Activated CD4-positive, alpha-beta T cell treated with anti-CD3 and anti-CD28 coated beads, Interleukin-2, amount 10 ng/mL, durations not matched to agents 24 days and 14 days (primary cell): Measurements from ENCODE around the gene ATP5MC3. TPM values are rescaled to one million over a fixed set of nuclear protein-coding genes. Genes with fewer than 3 reads are reported as not detected.
"Not testable (repeated sequence)": the region's sequence is repeated elsewhere in the genome, so short reads cannot be mapped to it uniquely, and the experiment has no call there.

Experiments used
- DNase-seq: peaks from one replicate; pipeline ENCODE4 v3.0.0; 2022
- H3K27ac Mint-ChIP-seq: one replicate; pipeline ENCODE4 v1.8.0; 2022; ENCODE audit warnings: mild to moderate bottlenecking, mixed read lengths
- H3K27me3 Mint-ChIP-seq: one replicate; pipeline ENCODE4 v1.8.0; 2022; ENCODE audit warnings: mixed read lengths
- H3K36me3 Mint-ChIP-seq: one replicate; pipeline ENCODE4 v1.8.0; 2022; ENCODE audit warnings: low read depth, mild to moderate bottlenecking, mixed read lengths
- H3K4me1 Mint-ChIP-seq: one replicate; pipeline ENCODE4 v1.8.0; 2021; ENCODE audit warnings: mixed read lengths
- H3K4me3 Mint-ChIP-seq: one replicate; pipeline ENCODE4 v1.8.0; 2022; ENCODE audit warnings: mild to moderate bottlenecking, moderate library complexity, mixed read lengths
- H3K9me3 Mint-ChIP-seq: one replicate; pipeline ENCODE4 v1.8.0; 2021; ENCODE audit warnings: mixed read lengths
- intact Hi-C: fragments of 100-400 bp; cut with micrococcal nuclease; formaldehyde crosslinking; loops from one replicate; pipeline ENCODE4 v1.15.1; 2023
- total RNA-seq: library from RNA; stranded (reverse); gene quantifications from 2 replicates; pipeline ENCODE4 v1.2.3, GENCODE V29; 2022

The ATP5MC3 gene
- total RNA-seq, result 405 and 414 TPM in 2 replicates

DNA sequence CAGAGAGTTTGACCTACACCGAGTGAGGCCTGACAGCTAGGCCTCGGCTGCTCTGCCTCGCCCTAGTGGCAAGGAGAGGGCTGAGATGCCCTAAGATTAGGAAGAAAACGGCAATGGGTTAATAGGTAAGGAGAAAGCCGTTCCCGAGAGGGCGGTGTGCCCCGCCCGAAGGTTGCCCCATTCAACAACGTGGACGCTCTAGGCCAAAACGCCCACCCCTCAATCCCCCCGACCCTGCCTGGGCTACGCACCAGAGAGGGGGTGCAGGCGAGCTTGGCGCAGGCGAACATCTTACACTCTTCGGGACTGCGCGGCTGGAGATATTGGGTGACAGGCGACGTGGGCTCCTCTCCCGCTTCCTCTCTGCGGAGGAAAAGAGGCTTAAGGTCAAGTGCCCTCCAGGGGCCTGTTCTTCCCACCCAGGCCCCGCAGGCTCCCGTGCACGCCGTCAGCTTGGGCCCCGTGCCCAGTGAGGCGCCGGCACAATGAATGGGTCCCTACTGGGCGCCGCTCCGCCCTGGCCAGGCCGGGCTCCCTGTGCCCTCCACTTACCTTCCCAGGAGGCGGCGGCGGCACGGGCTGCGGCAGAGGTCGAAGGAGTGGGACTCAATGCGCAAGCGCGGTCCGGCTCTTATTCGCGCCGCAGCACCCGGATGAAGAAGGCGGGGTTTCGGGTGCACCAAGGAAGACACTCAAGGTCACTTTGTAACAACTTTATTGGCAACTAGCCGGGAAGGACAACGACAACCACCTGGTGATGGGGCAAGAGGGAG lies at the start of gene ATP5MC3:
TSS of gene ATP5MC3 (minus strand) at position 607 of the 773 bp plus-strand sequence. CDS start at position 290, 317 bp downstream.
- H3K36me3 Mint-ChIP-seq, result peaks cover 42% of the 10 kb centered on the region
- H3K9me3 Mint-ChIP-seq, result peaks cover 10% of the 10 kb centered on the region
- H3K27me3 Mint-ChIP-seq, result no peaks in the 10 kb centered on the region
- intact Hi-C loops, result loop anchor here (1.0 to 10.0 kb wide), 5 partner anchors 13 to 694 kb away; partner anchors contain the start of genes ATF2 and GPR155
- peak within 1 kb of the TSS; percentile 94 for H3K27ac Mint-ChIP-seq
- H3K4me1 Mint-ChIP-seq, result peaks cover 20% of the 10 kb centered on the region
- peak within 1 kb of the TSS; percentile 88 for H3K4me3 Mint-ChIP-seq
- DNase-seq, result peak; percentile 97

DNA sequence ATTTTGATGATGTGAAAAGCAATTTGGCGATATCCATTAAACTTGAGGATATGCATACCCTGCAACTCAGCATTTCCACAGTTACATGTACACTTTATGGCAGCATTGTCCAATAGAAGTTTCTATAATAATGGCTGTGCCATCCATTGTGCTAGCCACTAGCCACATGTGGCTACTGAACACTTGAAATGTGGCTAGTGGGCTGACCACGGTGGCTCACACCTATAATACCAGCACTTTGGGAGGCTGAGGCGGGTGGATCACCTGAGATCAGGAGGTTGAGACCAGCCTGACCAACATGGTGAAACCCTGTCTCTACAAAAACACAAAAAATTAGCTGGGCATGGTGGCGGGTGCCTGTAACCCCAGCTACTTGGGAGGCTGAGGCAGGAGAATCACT lies 47.1 kb upstream of the ATP5MC3 start:
- H3K4me3 Mint-ChIP-seq, H3K27me3 Mint-ChIP-seq, intact Hi-C loops, H3K27ac Mint-ChIP-seq, H3K9me3 Mint-ChIP-seq, H3K36me3 Mint-ChIP-seq, DNase-seq: not testable (repeated sequence)
- peaks cover 14% of the 10 kb centered on the region for H3K4me1 Mint-ChIP-seq

DNA sequence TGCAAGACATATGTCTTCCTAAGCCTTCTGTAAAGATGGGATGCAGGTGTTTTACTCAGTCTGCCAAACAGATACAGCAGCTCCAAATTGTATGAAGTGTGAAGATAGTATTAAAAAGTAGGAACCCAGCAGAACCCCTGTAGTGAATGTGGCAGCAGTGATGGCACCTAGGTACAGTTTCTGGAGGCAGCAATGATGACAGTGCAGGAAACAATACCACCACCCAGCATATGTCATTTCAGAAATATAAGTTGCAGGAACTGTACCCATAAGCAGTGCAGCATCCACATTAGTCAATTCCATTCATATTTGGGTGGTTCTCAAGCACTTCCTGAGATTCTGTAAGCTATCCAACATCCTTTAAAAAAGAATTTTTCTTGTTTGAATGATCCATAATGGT lies 46.7 kb upstream of the ATP5MC3 start:
- no peak for DNase-seq
- Mint-ChIP-seq H3K27me3 (peaks cover 13% of the 10 kb centered on the region), H3K9me3 (peaks cover 4% of the 10 kb centered on the region), H3K4me1 (peaks cover 13% of the 10 kb centered on the region), H3K36me3 (no peaks in the 10 kb centered on the region), H3K27ac (peak overlapping the region; percentile 62), H3K4me3 (no peak overlapping the region)
- intact Hi-C loops, result no loop called here

DNA sequence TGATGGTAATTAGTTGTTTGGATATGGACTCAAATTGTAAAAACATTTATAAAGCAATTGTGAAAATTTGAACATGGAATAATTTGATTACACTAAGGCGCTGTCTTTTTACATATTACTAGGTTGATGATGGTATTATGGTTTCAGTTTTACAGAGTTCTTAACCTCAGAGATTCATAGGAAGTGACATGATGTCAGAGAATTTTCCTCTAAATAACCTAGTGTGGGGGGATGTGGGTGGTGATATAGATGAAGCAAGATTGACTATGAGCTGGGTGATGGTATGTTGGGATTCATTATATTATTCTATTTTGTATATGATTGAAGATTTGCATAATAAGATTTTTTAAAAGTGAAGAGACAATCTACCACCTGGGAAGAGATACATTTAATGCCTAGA lies 45.9 kb upstream of the ATP5MC3 start:
- peak overlapping the region; percentile 34 for H3K27ac Mint-ChIP-seq
- DNase-seq, result no peak
- intact Hi-C loops, result loop anchor here (1.0 kb wide), 1 partner anchor 11 kb away; no protein-coding TSS in a partner anchor
- H3K36me3 Mint-ChIP-seq, result no peaks in the 10 kb centered on the region
- H3K27me3 Mint-ChIP-seq, result peaks cover 18% of the 10 kb centered on the region
- H3K4me3 Mint-ChIP-seq, result no peak overlapping the region
- H3K4me1 Mint-ChIP-seq, result peaks cover 13% of the 10 kb centered on the region
- H3K9me3 Mint-ChIP-seq, result peaks cover 6% of the 10 kb centered on the region

DNA sequence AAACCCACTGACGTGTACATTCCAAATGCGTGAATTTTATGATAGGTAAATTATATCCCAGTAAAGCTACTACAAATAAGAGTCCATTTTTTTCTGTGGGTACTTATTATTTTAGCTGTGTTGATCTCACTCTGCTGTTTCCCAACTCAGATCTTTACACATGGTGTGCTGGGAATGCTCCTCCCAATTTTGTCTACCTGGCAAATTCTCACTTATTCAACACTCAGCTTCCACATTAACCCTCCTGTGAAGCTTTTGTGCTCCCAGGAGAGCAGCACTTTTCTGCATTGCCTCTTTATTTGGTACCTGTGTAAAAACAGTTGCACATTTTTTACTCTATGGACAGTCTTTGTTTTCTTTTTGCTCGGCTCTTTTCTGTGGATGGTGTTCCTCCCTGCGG lies 38.6 kb upstream of the ATP5MC3 start:
- H3K4me3 Mint-ChIP-seq, result no peak overlapping the region
- intact Hi-C loops, result no loop called here
- peaks cover 6% of the 10 kb centered on the region for H3K9me3 Mint-ChIP-seq
- H3K27ac Mint-ChIP-seq, result no peak overlapping the region
- no peaks in the 10 kb centered on the region for H3K4me1 Mint-ChIP-seq
- H3K27me3 Mint-ChIP-seq, result peaks cover 52% of the 10 kb centered on the region
- no peak for DNase-seq
- no peaks in the 10 kb centered on the region for H3K36me3 Mint-ChIP-seq

DNA sequence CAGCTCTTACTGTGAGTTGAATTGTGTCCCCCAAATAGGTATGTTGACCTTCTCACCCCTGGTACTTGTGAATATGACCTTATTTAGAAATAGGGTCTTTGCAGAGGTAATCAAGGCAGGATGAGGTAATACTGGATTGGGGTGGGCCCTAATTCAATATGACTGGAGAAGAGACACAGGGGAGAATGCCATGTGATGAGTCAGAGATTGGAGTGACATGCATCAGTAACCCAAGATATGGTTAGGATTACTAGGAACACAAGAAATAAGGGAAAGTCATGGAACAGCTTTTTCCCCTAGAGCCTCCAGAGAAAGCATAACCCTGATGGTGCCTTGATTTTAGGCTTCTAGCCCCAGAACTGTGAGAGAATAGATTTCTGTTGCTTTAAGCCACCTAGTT lies 37.0 kb upstream of the ATP5MC3 start:
- Mint-ChIP-seq H3K27me3 (peaks cover 54% of the 10 kb centered on the region), H3K36me3 (no peaks in the 10 kb centered on the region), H3K4me3 (no peak overlapping the region), H3K4me1 (no peaks in the 10 kb centered on the region), H3K9me3 (peaks cover 6% of the 10 kb centered on the region), H3K27ac (no peak overlapping the region)
- no peak for DNase-seq
- intact Hi-C loops, result no loop called here

DNA sequence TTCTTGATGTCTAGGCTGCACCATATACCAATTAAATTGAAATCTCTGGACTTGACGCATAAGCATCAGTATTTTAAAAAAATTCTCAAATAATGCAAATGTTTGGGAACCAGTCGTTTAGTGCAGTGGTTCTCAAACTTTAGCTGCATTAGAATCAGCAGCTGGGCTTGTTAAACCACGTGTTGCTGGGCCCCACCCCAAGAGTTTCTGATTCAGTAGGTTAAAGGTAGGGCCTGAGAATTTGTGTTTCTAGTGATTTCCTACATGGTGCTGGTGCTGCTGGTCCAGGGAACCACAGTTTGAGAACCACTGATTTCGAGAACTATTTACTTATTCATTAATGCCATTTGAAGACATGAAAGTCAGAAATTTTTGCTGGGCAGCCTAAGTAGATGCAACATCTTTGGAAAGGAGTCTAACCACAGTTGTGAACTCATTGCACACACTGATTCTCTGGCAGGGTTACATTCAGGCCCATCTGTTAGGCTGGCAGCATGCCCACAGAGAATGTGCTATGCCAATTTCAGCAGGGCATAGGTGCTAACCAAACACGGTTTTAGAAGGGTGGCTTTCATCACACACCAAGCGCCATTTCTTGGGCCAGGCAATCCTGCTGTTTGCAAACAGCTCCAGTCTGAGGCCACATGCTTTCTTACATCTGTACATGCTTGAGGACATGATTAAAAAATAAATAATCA lies 26.4 kb upstream of the ATP5MC3 start:
- H3K4me1 Mint-ChIP-seq, result peaks cover 6% of the 10 kb centered on the region
- H3K27me3 Mint-ChIP-seq, result peaks cover 36% of the 10 kb centered on the region
- intact Hi-C loops, result no loop called here
- H3K9me3 Mint-ChIP-seq, result no peaks in the 10 kb centered on the region
- H3K4me3 Mint-ChIP-seq, result no peak overlapping the region
- no peak for DNase-seq
- H3K27ac Mint-ChIP-seq, result no peak overlapping the region
- no peaks in the 10 kb centered on the region for H3K36me3 Mint-ChIP-seq

DNA sequence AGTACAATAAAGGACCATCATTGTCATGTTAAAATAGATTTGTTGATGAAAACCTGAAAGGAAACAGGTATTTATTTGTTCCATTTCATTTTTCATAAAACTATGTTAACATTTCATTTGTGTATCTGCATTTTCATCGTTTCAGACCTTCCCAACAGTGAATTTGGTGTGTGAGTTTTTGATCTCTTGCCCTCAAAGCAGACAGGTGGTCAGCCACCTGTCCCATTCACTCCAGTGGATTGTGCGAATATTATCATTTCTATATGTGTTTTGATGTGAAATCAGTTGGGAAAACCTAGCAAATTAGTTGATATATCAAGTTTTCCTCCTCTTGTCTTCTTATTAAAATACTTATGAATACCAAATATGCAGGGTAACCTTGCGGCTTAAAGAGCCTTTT lies 25.4 kb upstream of the ATP5MC3 start:
- no peak overlapping the region for H3K4me3 Mint-ChIP-seq
- peaks cover 6% of the 10 kb centered on the region for H3K4me1 Mint-ChIP-seq
- no peak for DNase-seq
- H3K9me3 Mint-ChIP-seq, result no peaks in the 10 kb centered on the region
- H3K36me3 Mint-ChIP-seq, result no peaks in the 10 kb centered on the region
- H3K27ac Mint-ChIP-seq, result no peak overlapping the region
- intact Hi-C loops, result no loop called here
- H3K27me3 Mint-ChIP-seq, result peaks cover 37% of the 10 kb centered on the region

DNA sequence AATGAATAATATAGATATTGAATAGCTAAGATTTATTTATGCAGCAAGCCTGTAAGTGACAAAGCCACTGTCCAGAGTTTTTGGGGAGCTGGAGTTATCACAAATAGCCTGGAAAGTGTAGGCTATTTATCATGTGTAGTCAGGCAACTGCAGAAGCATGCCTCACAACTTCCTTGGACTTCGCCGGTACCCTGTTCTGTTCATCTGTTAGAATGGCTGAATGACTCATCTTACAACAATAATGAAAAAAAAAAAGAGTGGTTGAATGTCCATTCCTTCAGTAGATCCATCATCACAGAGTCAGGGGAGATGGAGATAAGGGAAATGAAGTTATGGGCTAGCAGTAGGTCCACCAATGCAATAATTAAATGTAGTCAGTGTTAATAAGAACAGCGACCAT lies 24.0 kb upstream of the ATP5MC3 start:
- H3K9me3 Mint-ChIP-seq, result no peaks in the 10 kb centered on the region
- no peak overlapping the region for H3K4me3 Mint-ChIP-seq
- peaks cover 6% of the 10 kb centered on the region for H3K4me1 Mint-ChIP-seq
- intact Hi-C loops, result no loop called here
- H3K27me3 Mint-ChIP-seq, result peaks cover 32% of the 10 kb centered on the region
- H3K36me3 Mint-ChIP-seq, result no peaks in the 10 kb centered on the region
- no peak for DNase-seq
- no peak overlapping the region for H3K27ac Mint-ChIP-seq

DNA sequence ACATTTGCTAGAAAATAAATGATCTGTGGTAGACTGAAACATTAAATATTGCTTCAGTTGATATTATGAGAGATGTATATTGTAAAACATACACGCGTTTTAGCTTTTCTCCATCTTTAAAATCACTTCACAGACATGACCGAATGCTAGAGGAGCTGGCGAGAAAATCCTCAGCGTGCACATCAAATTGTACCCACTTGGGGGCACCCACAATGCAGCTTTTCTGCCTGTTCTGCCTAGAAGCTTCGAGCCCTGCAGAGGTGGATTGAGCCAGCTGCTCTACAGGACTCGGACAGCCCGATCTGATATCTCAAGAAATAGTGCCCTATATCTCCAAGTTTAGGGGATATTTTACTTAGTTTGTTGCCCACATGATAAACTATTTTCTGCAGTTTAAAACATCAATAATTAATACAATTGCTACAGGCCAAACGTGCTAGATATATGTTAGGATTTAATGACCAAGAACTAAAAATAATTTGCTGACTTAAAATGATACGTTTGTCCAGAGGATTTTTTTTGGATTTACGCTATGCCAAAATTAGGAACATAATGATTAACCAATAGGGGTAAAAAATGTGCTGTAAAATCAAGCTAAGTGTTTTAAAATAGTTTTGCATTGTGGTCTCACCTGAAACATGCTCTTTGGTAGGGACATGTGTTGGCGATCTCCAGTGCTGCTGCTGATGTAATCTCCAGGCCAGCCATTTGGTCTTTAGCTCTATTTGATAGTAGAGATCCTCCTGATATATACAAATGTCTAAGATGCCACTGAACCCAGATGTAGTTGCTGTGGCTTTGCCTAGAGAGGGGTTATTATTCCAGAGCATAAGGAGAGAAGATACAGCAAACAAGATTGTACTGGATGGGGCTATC lies 22.3 kb upstream of the ATP5MC3 start:
- H3K4me3 Mint-ChIP-seq, result no peak overlapping the region
- no peaks in the 10 kb centered on the region for H3K36me3 Mint-ChIP-seq
- H3K27ac Mint-ChIP-seq, result no peak overlapping the region
- intact Hi-C loops, result loop anchor here (1.0 to 5.0 kb wide), 4 partner anchors 48 to 893 kb away; no protein-coding TSS in a partner anchor
- DNase-seq, result peak; percentile 81
- peaks cover 6% of the 10 kb centered on the region for H3K4me1 Mint-ChIP-seq
- H3K27me3 Mint-ChIP-seq, result peaks cover 34% of the 10 kb centered on the region
- H3K9me3 Mint-ChIP-seq, result no peaks in the 10 kb centered on the region

DNA sequence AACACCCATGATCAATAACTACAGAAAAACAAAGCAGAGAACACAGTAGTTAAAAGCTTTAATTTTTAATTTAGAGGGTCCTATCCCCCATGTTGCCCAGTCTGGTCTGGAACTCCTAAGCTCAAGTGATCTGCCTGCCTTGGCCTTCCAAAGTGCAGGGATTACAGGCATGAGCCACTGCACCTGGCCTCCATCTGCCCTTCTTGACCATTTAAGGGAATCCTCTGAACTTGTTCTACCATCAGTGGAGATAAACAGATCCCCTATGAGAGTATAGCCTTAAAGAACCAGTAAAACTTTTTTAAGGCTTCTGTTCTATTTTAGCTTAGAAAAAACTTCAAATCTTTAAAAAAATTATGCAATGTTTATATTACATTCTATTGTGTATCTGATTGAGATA lies 13.5 kb upstream of the ATP5MC3 start:
- Mint-ChIP-seq H3K27me3 (peaks cover 31% of the 10 kb centered on the region), H3K27ac (no peak overlapping the region), H3K9me3 (peaks cover 3% of the 10 kb centered on the region), H3K36me3 (no peaks in the 10 kb centered on the region), H3K4me3 (no peak overlapping the region), H3K4me1 (peaks cover 2% of the 10 kb centered on the region)
- no peak for DNase-seq
- intact Hi-C loops, result no loop called here

DNA sequence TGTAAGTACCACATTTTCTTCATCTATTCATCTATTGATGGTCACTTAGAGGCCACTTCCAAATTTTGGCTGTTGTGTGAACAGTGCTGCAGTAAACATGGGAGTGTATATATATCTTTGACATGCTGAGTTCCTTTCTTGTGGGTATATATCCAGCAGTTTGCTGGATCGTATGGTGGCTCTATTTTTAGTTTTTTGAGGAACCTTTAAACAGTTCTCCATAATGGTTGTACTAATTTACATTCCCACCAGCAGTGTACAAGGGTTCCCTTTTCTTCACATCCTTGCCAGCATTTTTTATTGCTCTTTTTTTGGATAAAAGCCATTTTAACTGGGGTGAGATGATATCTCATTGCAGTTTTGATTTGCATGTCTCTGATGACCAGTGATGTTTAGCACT lies 7.3 kb upstream of the ATP5MC3 start:
- intact Hi-C loops, result loop anchor here (10.0 kb wide), 1 partner anchor 154 kb away; no protein-coding TSS in a partner anchor
- H3K36me3 Mint-ChIP-seq, result no peaks in the 10 kb centered on the region
- peaks cover 2% of the 10 kb centered on the region for H3K4me1 Mint-ChIP-seq

DNA sequence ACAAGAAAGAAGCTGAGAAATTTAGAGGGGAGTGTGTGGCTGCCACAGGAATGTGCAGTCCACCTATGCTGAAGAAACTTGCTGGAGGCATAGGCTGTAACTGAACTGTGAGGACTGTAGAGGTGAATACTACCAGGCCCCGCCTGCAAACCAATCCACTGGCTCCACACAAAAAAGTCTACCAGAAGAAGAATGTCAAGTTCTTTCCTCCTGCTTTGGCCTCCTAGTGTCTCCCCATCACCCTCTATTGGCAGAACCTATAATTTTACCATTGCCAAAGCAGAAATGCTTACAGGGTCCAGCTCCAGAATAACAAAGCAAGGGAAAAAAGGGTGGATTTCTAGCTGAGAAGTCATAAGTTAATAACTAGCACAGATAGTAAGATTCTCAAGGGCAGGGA lies 5.9 kb upstream of the ATP5MC3 start:
- intact Hi-C loops, result loop anchor here (10.0 kb wide), 1 partner anchor 153 kb away; no protein-coding TSS in a partner anchor
- no peaks in the 10 kb centered on the region for H3K36me3 Mint-ChIP-seq
- H3K4me1 Mint-ChIP-seq, result no peaks in the 10 kb centered on the region
- peak; percentile 66 for DNase-seq
- no peak overlapping the region for H3K4me3 Mint-ChIP-seq
- peaks cover 5% of the 10 kb centered on the region for H3K9me3 Mint-ChIP-seq
- H3K27me3 Mint-ChIP-seq, result peaks cover 23% of the 10 kb centered on the region
- H3K27ac Mint-ChIP-seq, result no peak overlapping the region

More for the DNA sequence above, 7.3 kb upstream of the ATP5MC3 start:
- H3K27me3 Mint-ChIP-seq, result peaks cover 26% of the 10 kb centered on the region
- no peak overlapping the region for H3K27ac Mint-ChIP-seq
- DNase-seq, result no peak
- no peak overlapping the region for H3K4me3 Mint-ChIP-seq
- H3K9me3 Mint-ChIP-seq, result peaks cover 3% of the 10 kb centered on the region
